CD4-positive, CD25-positive, alpha-beta regulatory T cell (primary cell): ENCODE measurements around the gene BLTP3B. TPM values are rescaled to one million over a fixed set of nuclear protein-coding genes. Genes with fewer than 3 reads are reported as not detected.

Experiments
- ATAC-seq, 2 donors: fragments of 150-1000 bp; cut with Tn5 transposase; one replicate each; pipeline ENCODE4 v1.10.0; 2021; ENCODE audit warnings: low read depth in 2 of 2, moderate number of reproducible peaks in 2 of 2, moderate library complexity in 1 of 2
- DNase-seq, 3 donors: peaks; one replicate each; pipeline versions ENCODE4 v3.0.0 to v3.0.0-alpha.2; 2012 to 2022; ENCODE audit warnings: mixed read lengths in 1 of 3
- H3K27ac ChIP-seq: one replicate; pipeline ENCODE4 v1.7.0; 2013; ENCODE audit warnings: mild to moderate bottlenecking, low read length; ENCODE audit not compliant: insufficient read depth, poor library complexity, severe bottlenecking
- H3K27me3 ChIP-seq: one replicate; pipeline ENCODE4 v1.7.0; 2013; ENCODE audit warnings: low read length; ENCODE audit not compliant: control insufficient read depth, insufficient read depth
- H3K36me3 ChIP-seq: one replicate; pipeline ENCODE4 v1.7.0; 2013; ENCODE audit warnings: mild to moderate bottlenecking, low read length, moderate library complexity; ENCODE audit not compliant: control insufficient read depth, insufficient read depth
- H3K4me1 ChIP-seq: 2 replicates; pipeline ENCODE4 v1.7.0; 2013; ENCODE audit warnings: mild to moderate bottlenecking, low read length; ENCODE audit not compliant: insufficient read depth, control insufficient read depth, poor library complexity, severe bottlenecking
- H3K4me3 ChIP-seq: one replicate; pipeline ENCODE4 v1.7.0; 2013; ENCODE audit warnings: low read depth, mild to moderate bottlenecking, low read length, moderate library complexity
- H3K9me3 ChIP-seq, 2 experiments: 1 replicate in 1 of 2; 2 replicates in 1 of 2; pipeline ENCODE4 v1.7.0; 2013; ENCODE audit warnings: low read length in 2 of 2, mild to moderate bottlenecking in 1 of 2, moderate library complexity in 1 of 2; ENCODE audit not compliant: control insufficient read depth in 2 of 2
- H3K27ac Mint-ChIP-seq, 3 donors: one replicate each; pipeline ENCODE4 v1.8.0; 2020 to 2022; ENCODE audit warnings: mild to moderate bottlenecking in 3 of 3, mixed read lengths in 3 of 3, moderate library complexity in 2 of 3
- H3K27me3 Mint-ChIP-seq: one replicate; pipeline ENCODE4 v1.8.0; 2022; ENCODE audit warnings: mild to moderate bottlenecking, mixed read lengths
- H3K36me3 Mint-ChIP-seq: one replicate; pipeline ENCODE4 v1.8.0; 2020; ENCODE audit warnings: mixed read lengths
- H3K4me1 Mint-ChIP-seq, 4 donors: one replicate each; pipeline ENCODE4 v1.8.0; 2020 to 2022; ENCODE audit warnings: mixed read lengths in 4 of 4, mild to moderate bottlenecking in 1 of 4
- H3K4me3 Mint-ChIP-seq, 4 donors: one replicate each; pipeline ENCODE4 v1.8.0; 2020 to 2022; ENCODE audit warnings: mild to moderate bottlenecking in 4 of 4, mixed read lengths in 4 of 4, moderate library complexity in 3 of 4
- H3K9me3 Mint-ChIP-seq, 7 donors: one replicate each; pipeline ENCODE4 v1.8.0; 2020 to 2022; ENCODE audit warnings: mixed read lengths in 7 of 7, mild to moderate bottlenecking in 3 of 7, moderate library complexity in 2 of 7
- polyA plus RNA-seq, 4 donors: library from polyadenylated mRNA; unstranded; fragments of 300-500 nt; fragmentation: Illumina TruSeq; gene quantifications; one replicate each; pipeline ENCODE4 v1.2.3, GENCODE V29; 2021
- total RNA-seq: library from RNA; stranded (reverse); gene quantifications from one replicate; pipeline ENCODE4 v1.2.3, GENCODE V29; 2022

BLTP3B gene
- total and polyA plus RNA-seq, 5 donors from 2014 or later = 12.1 to 26.5 (median 16.9) TPM

DNA sequence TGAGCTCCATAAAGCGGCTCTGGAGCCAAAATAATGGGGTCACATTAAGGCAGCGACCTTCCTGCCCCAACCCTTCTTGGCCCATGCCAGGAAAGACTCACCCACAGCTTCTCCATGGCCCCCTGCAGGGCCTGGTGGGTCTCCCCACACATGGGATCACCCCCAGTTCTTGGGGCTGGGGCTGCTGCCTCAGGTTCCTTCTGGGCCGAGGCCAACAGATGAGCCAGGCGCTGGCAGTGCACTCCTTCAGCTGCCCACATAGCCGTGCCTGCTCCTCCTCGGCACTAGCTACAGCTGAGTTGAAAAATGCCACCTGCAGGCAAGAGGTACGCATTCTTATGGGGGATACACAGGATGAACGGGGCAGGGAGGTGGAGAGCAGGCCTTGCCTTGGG is 14.8 kb upstream of the BLTP3B start:
- Histone ChIP-seq H3K27ac (no peak overlapping the region), H3K4me1 (peaks cover 4% of the 10 kb centered on the region), H3K9me3 (no peaks in the 10 kb centered on the region), H3K4me3 (no peak overlapping the region), H3K27me3 (no peaks in the 10 kb centered on the region), H3K36me3 (no peaks in the 10 kb centered on the region)
- peaks cover 7% of the 10 kb centered on the region for H3K36me3 Mint-ChIP-seq
- no peak for DNase-seq
- peaks cover 0 to 6% (median 2%) of the 10 kb centered on the region in 4 donors for H3K4me1 Mint-ChIP-seq
- no peaks in the 10 kb centered on the region for H3K27me3 Mint-ChIP-seq
- no peak overlapping the region for H3K4me3 Mint-ChIP-seq
- ATAC-seq = no peak
- no peaks in the 10 kb centered on the region for H3K9me3 Mint-ChIP-seq
- no peak overlapping the region for H3K27ac Mint-ChIP-seq

- H3K27ac Mint-ChIP-seq = no peak overlapping the region
- H3K9me3 ChIP-seq = no peaks in the 10 kb centered on the region
- H3K36me3 Mint-ChIP-seq = peaks cover 7% of the 10 kb centered on the region
- ATAC-seq (no peak), DNase-seq (no peak)
- H3K27me3 ChIP-seq = no peaks in the 10 kb centered on the region
- H3K4me3 Mint-ChIP-seq = no peak overlapping the region
- no peaks in the 10 kb centered on the region for H3K9me3 Mint-ChIP-seq
- peaks cover 0 to 6% (median 2%) of the 10 kb centered on the region in 4 donors for H3K4me1 Mint-ChIP-seq
- H3K4me1 ChIP-seq = peaks cover 4% of the 10 kb centered on the region
- no peaks in the 10 kb centered on the region for H3K27me3 Mint-ChIP-seq
- H3K36me3 ChIP-seq = no peaks in the 10 kb centered on the region
- no peak overlapping the region for H3K27ac ChIP-seq
- no peak overlapping the region for H3K4me3 ChIP-seq
Observed at GRCh38 chr12:100156731-100157426, 14.2 kb upstream of the BLTP3B start.

DNA sequence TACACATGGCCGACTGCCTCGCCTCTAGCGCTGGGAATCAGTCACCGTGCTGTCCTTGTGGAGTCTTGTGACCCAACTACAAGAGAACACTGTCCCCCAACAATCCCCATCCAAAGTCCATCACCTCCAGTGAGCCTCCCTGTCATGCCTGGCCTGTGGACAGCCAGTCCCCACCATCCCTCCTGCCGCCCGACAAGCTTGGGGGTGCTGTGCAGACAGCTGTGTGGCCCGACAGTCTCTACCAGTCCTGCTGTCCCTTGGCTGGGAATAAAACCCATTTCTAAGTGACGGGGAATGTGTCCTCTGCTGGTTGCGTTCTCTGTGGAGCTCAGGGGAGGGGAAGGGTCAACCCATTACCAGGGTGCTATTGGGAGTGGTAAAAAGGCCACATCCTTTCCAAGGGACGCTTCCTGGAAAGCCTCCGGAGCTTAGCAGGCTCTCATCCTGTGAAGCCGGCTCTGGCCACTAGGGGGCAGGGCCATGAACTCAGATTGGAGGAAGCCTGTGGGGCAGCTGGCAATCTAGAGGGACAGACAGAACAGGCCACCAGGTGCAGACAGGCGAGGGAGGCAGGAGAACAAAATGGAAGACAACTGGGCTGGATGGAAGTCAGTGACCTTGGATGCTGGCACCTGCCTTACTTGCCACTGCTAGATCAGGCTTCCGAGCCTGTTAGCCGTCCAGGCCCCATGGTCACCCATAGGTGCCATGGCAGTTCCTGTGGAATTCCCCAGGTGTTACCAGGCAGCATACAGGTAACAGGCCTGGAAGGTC is 12.0 kb upstream of the BLTP3B start:
- Mint-ChIP-seq H3K27ac (peak overlapping the region in 1 of 3 donors; percentile 63), H3K9me3 (no peaks in the 10 kb centered on the region), H3K27me3 (no peaks in the 10 kb centered on the region), H3K36me3 (peaks cover 4% of the 10 kb centered on the region), H3K4me3 (no peak overlapping the region), H3K4me1 (peaks cover 0 to 6% (median 2%) of the 10 kb centered on the region in 4 donors)
- peak in 1 of 2 donors; percentile 62 for ATAC-seq
- Histone ChIP-seq H3K4me3 (no peak overlapping the region), H3K27ac (no peak overlapping the region), H3K9me3 (no peaks in the 10 kb centered on the region), H3K36me3 (no peaks in the 10 kb centered on the region), H3K4me1 (peaks cover 4% of the 10 kb centered on the region), H3K27me3 (no peaks in the 10 kb centered on the region)
- peak; percentile 50 to 75 (median 55) for DNase-seq

GRCh38 chr12:100153131-100153530 is 10.5 kb upstream of the BLTP3B start:
- H3K4me1 Mint-ChIP-seq = peaks cover 0 to 6% (median 2%) of the 10 kb centered on the region in 4 donors
- DNase-seq (no peak), ATAC-seq (no peak)
- Histone ChIP-seq H3K9me3 (no peaks in the 10 kb centered on the region), H3K4me1 (peaks cover 4% of the 10 kb centered on the region), H3K4me3 (no peak overlapping the region), H3K27me3 (no peaks in the 10 kb centered on the region), H3K36me3 (no peaks in the 10 kb centered on the region), H3K27ac (no peak overlapping the region)
- no peaks in the 10 kb centered on the region for H3K36me3 Mint-ChIP-seq
- H3K9me3 Mint-ChIP-seq = no peaks in the 10 kb centered on the region
- H3K27me3 Mint-ChIP-seq = no peaks in the 10 kb centered on the region
- no peak overlapping the region for H3K4me3 Mint-ChIP-seq
- no peak overlapping the region for H3K27ac Mint-ChIP-seq

DNA sequence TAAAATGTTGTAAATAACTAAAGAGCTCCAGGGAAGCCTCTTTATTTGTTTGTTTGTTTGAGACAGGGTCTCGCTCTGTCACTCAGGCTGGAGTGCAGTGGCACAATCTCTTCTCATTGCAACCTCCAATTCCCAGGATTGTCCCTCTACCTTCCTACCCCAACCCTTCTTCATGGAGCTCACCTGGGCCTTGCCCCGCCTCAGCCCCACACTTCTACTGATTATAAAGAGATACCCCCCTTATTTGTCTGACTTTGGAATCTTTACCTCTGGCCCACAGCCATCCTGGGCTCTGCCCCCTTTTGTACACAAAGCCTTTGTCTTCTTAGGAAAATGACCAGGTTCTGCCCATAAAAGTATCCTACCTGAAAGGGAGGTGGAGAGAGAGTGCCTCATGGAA is 9.1 kb upstream of the BLTP3B start:
- Mint-ChIP-seq H3K27me3 (no peaks in the 10 kb centered on the region), H3K27ac (no peak overlapping the region), H3K4me1 (peaks cover 0 to 6% (median 2%) of the 10 kb centered on the region in 4 donors), H3K36me3 (no peaks in the 10 kb centered on the region), H3K9me3 (no peaks in the 10 kb centered on the region), H3K4me3 (no peak overlapping the region)
- Histone ChIP-seq H3K36me3 (no peaks in the 10 kb centered on the region), H3K4me3 (no peak overlapping the region), H3K4me1 (peaks cover 4% of the 10 kb centered on the region), H3K9me3 (no peaks in the 10 kb centered on the region), H3K27me3 (no peaks in the 10 kb centered on the region), H3K27ac (no peak overlapping the region)
- DNase-seq (no peak), ATAC-seq (no peak)

DNA sequence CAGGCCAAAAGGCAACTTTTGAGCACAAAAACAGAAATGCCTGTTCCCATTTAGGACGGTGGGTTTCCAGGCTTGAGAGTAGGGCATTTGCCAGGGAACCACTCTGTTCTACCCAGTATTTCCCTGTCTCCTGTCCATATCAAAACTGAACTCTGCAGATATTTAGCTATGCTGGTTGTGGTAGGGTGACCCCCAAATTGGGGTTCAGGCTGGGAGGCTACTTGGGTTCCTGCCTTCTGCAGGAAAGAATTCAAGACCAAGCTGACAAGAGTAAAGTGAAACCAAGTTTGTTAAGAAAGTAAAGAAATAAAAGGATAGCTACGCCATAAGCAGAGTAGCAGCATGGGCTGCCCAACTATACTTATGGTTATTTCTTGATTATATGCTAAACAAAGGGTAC is 3.6 kb upstream of the BLTP3B start:
- H3K9me3 ChIP-seq = no peaks in the 10 kb centered on the region
- H3K27me3 ChIP-seq = no peaks in the 10 kb centered on the region
- no peak overlapping the region for H3K27ac Mint-ChIP-seq
- no peak overlapping the region for H3K4me3 ChIP-seq
- H3K4me3 Mint-ChIP-seq = peak overlapping the region in 2 of 4 donors; percentile 24 to 57
- H3K27ac ChIP-seq = no peak overlapping the region
- H3K36me3 Mint-ChIP-seq = no peaks in the 10 kb centered on the region
- H3K9me3 Mint-ChIP-seq = no peaks in the 10 kb centered on the region
- ATAC-seq (no peak), DNase-seq (no peak)
- H3K4me1 ChIP-seq = peaks cover 15% of the 10 kb centered on the region
- no peaks in the 10 kb centered on the region for H3K27me3 Mint-ChIP-seq
- H3K4me1 Mint-ChIP-seq = peaks cover 6 to 14% (median 9%) of the 10 kb centered on the region in 4 donors
- H3K36me3 ChIP-seq = no peaks in the 10 kb centered on the region

DNA sequence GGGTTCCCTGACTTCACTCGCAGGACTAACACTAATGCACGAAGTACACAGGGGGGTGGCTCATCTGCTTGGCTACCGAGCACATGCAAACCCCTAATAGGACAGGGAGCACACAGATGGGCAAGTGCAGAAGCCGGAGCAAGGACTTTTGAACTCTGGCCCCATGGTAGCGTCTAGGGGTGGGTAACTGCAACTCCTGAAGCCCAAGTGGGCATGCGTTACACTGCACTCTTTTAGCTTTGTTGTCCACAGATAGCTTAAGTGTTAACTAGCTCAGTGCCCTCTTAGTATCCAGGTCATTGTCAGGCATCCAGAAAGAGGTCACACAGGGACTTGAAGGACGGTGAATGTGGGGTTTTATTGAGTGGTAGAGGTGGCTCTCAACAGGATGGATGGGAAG is 3.0 kb upstream of the BLTP3B start:
- Histone ChIP-seq H3K4me3 (no peak overlapping the region), H3K27me3 (no peaks in the 10 kb centered on the region), H3K27ac (no peak overlapping the region), H3K4me1 (peaks cover 20% of the 10 kb centered on the region), H3K9me3 (no peaks in the 10 kb centered on the region), H3K36me3 (no peaks in the 10 kb centered on the region)
- Mint-ChIP-seq H3K9me3 (no peaks in the 10 kb centered on the region), H3K27me3 (no peaks in the 10 kb centered on the region), H3K36me3 (no peaks in the 10 kb centered on the region), H3K4me3 (no peak overlapping the region), H3K27ac (no peak overlapping the region), H3K4me1 (peaks cover 8 to 18% (median 12%) of the 10 kb centered on the region in 4 donors)
- DNase-seq (no peak), ATAC-seq (no peak)
